SW 1271 (cell line): ENCODE measurements around the gene PKNOX2.

Experiments used
- DNase-seq, 2 experiments: peaks; one replicate each; lab custom pipeline; 2025; lab: John Stamatoyannopoulos, UW

Gene PKNOX2

GRCh38 chr11:125173027-125173426 is 8.5 kb downstream of the PKNOX2 start:
- no peak for DNase-seq

DNA sequence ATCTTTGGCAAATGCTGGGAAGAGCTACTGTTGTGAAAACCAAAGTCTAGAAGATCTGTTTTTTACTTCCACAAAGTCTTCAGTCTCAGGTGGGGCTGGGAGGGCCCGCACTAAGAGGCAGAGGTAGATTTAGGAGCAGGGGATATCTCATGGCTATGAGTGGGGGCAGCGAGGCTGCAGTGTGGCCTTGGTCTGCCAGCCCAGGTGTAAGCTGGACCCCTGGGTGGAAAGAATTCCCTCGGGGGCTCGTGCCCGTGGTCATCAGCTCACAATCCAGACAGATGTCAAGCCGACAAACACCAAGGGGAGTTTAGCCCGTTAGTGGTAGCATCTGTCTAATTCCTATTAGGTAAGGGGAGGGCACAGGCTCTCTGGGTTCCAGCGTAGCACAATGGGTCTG is 9.0 kb downstream of the PKNOX2 start:
- DNase-seq = no peak

DNA sequence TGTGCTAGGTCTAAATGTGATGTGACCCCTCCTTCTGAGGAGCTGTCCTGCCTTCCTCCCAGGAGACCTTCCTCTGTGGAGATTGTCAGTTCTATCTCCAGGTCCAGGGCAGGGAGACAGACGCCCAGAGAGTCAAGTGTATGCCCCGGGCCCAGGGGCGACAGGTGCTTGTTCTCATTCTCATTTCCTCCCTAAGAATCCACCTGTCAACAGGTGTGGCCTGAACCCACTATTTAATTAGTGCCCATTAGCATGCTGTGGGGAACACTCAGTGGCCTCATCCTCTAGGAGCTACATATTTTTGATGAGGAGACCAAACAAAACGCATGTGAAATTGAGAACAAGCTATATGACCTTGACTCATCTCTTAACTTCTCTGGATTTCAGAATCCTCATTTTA is 9.5 kb downstream of the PKNOX2 start:
- no peak for DNase-seq

GRCh38 chr11:125174686-125175085 is 10.1 kb downstream of the PKNOX2 start:
- DNase-seq = no peak

DNA sequence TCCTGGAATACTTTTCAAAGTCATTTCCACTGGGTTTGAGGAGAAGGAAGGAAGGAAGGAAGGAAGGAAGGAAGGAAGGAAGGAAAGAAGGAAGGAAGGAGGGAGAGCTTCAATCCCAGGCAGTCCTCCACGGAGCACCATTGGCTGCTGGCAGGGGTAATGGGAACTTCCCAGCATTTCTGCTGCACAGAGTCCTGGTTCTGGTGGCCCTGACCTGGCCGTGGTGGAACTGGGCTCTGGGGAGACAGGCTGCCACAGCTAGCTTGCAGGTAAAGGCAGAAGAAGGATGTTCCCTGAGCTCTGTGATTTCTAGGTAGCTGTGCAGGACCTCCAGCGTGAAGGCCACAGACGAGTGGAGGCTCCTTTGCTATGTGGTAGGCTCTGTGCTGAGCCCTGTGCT is 10.6 kb downstream of the PKNOX2 start:
- DNase-seq = no peak

DNA sequence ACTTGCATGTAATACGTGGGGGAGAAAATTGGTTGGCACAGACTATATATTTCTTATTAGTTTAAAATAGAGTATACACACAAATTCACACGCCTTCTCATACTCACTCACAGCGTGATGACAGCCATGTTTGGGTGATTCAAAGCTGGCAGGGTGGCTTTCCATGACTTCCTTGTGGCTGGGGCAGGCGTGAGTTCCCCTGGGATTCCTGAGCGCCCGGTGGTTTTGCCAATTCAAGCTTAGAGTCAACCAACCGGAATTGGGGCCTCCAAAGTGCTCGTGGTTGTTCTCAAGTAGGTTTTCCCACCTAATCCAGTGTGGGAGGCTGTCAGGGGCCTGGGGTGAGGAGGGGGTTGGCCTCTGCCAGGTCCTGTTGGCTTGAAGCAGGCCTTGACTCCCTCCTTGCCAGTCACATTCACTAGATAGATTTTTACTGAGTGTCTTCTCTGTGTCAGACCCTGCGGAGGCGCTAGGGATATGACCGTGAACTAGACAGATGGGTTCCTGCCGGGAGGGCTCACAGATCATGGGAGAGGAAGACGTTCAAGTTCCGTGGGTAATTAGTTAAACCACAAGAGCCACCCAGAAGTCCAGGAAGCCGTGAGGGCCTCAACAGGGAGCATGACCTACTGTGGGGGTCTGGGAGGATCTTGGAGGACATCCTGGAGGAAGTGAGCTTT is 11.5 kb downstream of the PKNOX2 start:
- no peak for DNase-seq

GRCh38 chr11:125176866-125177265 is 12.3 kb downstream of the PKNOX2 start:
- no peak for DNase-seq

- DNase-seq = no peak
Measured at GRCh38 chr11:125177543-125177942, 13.0 kb downstream of the PKNOX2 start.

- no peak for DNase-seq
Measured at GRCh38 chr11:125179346-125179745, 14.8 kb downstream of the PKNOX2 start.

DNA sequence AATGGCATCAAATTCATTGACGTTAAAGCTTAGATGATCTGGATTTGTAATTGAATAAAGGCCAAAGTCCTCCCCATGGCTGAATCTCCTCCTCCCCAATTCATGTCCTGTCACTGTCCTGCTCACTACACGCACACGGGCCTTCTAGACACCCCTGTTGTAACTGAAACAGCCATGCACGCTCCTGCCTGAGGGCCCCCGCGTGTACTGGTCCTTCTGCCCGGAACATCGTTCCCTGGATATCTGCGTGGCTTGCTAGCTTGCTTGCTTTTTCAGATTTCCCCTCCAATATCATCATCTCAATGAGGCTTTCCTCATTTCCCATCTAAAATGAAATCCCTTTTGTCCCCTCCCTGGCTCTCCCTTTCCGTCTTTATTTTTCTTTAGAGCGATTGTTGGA is 15.3 kb downstream of the PKNOX2 start:
- DNase-seq = no peak

- DNase-seq = no peak
Measured at GRCh38 chr11:125180413-125181305, 16.1 kb downstream of the PKNOX2 start.

GRCh38 chr11:125182573-125182972 is 18.0 kb downstream of the PKNOX2 start:
- no peak for DNase-seq

- DNase-seq = no peak
Measured at GRCh38 chr11:125183641-125184040, 19.1 kb downstream of the PKNOX2 start.

DNA sequence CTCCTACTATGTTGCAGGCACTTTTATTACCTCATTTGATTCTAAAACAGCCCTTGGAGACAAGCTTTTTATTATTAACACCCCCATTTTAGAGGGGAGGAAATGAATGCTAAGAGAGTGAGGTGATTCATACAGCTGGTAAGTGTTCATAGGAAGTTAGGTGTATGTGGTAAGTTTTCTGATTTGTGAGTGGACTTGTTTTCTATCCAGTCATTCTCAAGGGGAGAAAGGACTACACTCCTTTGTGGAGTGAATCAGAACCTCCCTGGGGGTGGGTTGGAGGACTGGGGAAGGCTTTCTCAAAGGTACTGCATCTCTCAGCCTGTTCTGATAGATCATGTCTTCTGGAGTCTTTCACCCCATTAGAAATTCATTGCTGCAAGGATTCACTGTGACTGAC is 23.5 kb downstream of the PKNOX2 start:
- no peak for DNase-seq

DNA sequence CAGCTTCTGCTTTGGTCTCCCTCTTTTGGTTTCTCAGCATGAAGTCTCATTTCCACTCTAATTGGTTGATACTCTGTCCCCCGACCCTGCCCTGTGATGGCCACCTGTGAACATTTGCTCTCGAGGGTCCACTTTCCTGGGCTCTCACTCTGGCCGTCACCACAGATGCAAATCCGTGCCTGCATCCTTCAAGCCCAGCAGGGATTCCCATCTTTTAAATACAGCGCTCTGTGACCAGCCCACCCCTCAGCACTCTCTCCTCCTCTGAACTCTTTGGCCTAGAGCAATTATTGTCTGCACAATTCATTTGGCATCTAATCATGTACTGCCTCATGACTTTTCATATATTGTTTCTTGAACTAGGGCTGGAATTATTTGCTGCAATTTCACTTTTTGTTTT is 26.0 kb downstream of the PKNOX2 start:
- no peak for DNase-seq

DNA sequence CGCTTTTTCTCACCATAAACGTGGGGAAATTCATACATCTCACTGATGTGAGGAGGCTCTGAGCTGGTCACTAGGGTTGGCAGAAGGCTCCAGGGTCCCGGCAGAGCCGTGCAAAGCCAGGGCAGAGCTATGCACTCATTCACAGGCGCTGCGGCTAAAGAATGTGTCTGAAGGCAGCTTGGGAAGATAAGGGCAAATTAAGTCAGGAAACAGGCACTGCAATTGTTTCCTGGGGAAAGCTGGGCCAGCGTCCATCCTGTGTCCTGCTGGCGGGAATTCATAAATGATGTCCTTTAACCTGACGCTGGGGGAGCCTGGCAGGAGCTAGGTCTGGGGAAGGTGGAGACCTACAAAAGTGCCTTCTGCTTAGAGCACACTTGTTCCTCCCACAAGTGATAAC is 27.6 kb downstream of the PKNOX2 start:
- DNase-seq = no peak

- no peak for DNase-seq
Measured at GRCh38 chr11:125192717-125193415, 28.3 kb downstream of the PKNOX2 start.

- no peak for DNase-seq
Measured at GRCh38 chr11:125193416-125193726, 28.8 kb downstream of the PKNOX2 start.

DNA sequence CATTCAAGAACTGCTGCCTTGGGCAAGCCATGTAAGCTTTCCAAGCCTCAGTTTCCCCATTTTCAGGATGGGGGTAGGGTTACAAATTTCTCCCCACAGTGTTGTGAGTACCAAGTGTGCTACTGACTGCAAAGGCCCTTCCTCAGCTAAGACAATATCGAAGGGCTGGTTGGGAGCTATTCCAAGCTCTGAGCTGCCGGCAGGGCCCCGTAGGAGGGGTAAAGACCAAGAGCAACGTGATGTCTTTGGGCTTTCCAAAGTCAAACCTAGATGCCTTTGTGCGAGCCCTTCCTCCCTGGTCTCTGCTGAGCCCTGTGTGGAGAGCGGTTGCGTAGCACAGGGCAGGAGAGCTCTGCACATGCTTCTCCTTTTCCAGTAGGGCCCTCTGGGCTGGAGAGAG is 29.3 kb downstream of the PKNOX2 start:
- DNase-seq = no peak

GRCh38 chr11:125199915-125200314 is 35.4 kb downstream of the PKNOX2 start:
- no peak for DNase-seq

DNA sequence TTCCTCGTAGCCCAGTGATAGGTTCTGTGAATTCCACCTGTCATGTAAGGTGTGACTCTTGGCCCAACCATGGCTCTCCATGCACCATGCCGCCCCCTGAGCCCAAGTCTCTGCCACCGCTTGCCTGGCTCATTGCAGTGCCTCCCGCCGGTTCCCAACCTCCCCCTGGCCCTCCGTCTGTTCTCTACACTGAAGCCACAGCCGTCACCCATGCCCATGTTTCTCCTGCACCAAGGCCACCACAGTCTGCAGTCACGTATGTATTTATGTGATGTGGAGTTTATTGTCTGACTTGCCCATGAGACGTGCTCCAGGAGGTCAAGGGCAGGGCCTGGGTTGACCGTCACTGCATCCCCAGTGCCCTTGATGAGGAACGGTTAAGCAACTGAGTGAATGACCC is 35.9 kb downstream of the PKNOX2 start:
- DNase-seq = no peak

DNA sequence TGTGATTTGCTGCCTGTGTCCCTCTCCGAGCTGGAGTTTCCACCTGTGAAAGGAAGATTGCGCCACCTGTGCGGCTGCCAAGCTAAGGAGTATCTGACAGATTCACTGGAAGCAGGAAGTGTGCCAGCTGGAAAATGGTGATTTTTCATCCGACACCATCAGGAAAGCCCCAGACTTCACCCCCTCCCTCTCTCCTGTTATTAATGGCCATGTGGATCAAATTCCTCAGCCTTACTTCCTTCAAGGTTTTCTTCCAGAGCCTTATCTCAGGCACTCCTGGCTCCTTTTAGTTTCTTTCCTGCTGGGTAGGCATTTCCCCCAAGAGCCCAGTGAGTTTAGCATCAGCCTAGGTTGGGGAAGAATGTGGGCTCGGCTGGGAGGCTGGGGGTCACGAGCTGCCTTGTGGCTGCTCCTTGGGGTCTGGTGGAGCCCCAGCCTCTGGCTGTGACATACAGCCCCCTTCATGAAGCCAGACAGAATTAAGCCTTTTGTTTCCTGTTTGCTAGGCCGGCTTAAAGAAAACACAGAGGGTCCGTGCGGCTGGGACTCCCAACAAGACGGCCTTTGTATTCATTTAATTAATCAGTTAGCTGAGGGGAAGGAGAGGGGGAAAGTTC is 37.1 kb downstream of the PKNOX2 start:
- DNase-seq = no peak
